Measurements from ENCODE around the gene TCL1A. TPM values are rescaled to one million over a fixed set of nuclear protein-coding genes. Genes with fewer than 3 reads are reported as not detected.
"Not testable (repeated sequence)": the region's sequence is repeated elsewhere in the genome, so short reads cannot be mapped to it uniquely, and the experiment has no call there.

TCL1A gene, protein sequence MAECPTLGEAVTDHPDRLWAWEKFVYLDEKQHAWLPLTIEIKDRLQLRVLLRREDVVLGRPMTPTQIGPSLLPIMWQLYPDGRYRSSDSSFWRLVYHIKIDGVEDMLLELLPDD
- total RNA-seq (2014; rRNA removed; shearing (Covaris generic)): 0.48 TPM in 1 of 2 replicates, not detected in the other
- polyA plus RNA-seq (2015; cell fraction: cytosol; rRNA removed): 0.31 TPM in 1 of 2 replicates, not detected in the other
- not detected in 2 replicates for polyA plus RNA-seq (2015; cell fraction: nucleus; rRNA removed)

GRCh38 chr14:95713596-95714371 lies at the start of gene TCL1A:
TCL1A (minus strand) TSS chr14:95714125; CDS start chr14:95714066, 59 bp downstream.
- in situ Hi-C loops (cut with HindIII; ENCODE audit: low pct_unique_long_range_greater_than_20kb, low sequenced_read_pairs): no loop called here
- no peak for DNase-seq (ENCODE audit: low read depth, low spot score)

DNA sequence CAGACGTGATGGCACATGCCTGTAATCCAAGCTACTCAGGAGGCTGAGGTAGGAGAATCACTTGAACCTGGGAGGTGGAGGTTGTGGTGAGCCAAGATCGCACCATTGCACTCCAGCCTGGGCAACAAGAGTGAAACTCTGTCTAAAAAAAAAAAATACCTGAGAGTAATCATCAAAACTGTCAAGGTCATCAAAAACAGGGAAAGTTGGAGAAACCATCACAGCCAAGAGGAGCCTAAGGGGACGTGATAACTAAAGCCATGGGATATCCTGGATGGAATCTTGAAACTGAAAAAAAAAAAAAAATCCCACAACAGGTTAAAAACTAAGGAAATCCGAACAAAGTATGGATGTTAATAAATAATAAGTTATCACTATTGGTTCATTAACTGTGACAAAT lies 49.1 kb upstream of the TCL1A start:
- in situ Hi-C loops (cut with HindIII; ENCODE audit: low pct_unique_long_range_greater_than_20kb, low sequenced_read_pairs); DNase-seq (ENCODE audit: low read depth, low spot score): not testable (repeated sequence)

DNA sequence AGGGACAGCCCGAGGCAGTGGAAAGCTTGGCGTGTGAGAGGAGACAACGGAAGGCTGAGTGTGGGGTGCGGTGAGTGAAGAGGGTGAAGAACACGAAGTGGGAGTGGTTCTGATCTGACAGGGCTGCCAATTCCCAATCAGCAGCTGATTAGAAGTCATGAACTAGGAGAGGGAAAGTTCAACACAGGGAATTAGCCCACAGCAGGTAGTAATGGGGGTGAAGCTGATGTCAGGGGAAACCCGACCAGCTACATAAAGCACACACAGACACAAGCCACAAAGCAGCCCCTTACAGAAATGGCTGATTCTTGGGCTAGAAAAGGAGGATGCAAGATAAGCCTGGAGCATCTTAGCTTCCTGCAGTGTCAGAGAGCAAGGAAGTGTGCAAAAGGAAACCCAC lies 47.5 kb upstream of the TCL1A start:
- in situ Hi-C loops (cut with HindIII; ENCODE audit: low pct_unique_long_range_greater_than_20kb, low sequenced_read_pairs): no loop called here
- no peak for DNase-seq (ENCODE audit: low read depth, low spot score)

DNA sequence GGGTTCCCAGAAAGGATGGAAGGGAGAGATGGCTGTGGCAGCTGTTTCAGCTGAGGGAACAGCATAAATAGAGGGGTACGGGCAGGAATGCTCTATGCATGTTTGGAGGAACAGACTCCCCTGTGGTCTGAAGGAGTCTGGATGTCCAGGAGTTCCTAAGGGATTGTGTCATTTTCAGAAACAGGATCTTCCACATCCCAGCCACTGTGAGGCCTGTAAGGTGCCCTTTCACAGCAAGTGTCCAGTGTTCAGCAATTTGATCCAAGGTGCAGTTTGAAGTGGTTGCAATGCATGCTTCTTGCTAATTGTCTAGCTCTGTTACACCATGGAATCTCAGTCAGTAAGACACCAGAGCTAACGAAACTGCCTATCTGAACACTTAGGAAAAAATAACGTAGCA lies 46.7 kb upstream of the TCL1A start:
- DNase-seq (ENCODE audit: low read depth, low spot score): no peak
- in situ Hi-C loops (cut with HindIII; ENCODE audit: low pct_unique_long_range_greater_than_20kb, low sequenced_read_pairs): no loop called here

DNA sequence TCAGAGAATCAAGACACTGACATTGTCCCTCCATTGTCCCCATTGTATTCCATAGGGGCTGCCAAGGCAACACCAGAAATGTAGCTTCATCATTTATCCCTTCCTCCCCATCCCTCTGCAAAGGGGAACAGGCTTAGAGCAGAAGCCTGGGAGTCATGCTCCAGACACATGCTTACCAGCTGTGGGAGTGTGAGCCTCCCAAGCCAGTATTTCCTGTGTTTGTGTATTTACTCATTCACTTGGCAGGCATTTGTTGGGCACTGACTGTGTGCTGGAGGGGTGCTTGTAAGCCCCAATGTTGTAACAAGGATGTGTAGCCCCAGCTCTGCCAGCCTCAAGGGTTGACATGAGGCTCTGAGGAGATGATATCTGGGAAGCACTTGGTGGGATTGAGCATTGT lies 46.0 kb upstream of the TCL1A start:
- in situ Hi-C loops (cut with HindIII; ENCODE audit: low pct_unique_long_range_greater_than_20kb, low sequenced_read_pairs): no loop called here
- DNase-seq (ENCODE audit: low read depth, low spot score): no peak

DNA sequence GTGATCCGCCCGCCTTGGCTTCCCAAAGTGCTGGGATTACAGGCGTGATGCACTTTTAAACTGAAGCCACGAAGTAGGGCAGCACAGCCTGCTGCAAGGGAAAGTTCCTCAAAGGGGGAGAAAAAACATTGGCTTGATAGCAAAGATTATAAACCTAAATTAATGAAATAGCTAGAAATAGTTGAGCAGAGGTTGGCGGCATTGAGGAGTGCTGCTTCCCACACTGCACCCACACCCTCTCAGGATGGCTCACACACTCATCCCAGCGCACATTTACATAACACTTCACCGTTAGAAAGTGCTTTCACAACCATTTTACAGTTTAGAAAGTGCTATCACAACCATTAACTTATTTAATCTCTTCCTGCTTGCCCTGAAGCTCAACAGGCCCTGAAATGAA lies 44.4 kb upstream of the TCL1A start:
- DNase-seq (ENCODE audit: low read depth, low spot score): no peak
- in situ Hi-C loops (cut with HindIII; ENCODE audit: low pct_unique_long_range_greater_than_20kb, low sequenced_read_pairs): no loop called here

DNA sequence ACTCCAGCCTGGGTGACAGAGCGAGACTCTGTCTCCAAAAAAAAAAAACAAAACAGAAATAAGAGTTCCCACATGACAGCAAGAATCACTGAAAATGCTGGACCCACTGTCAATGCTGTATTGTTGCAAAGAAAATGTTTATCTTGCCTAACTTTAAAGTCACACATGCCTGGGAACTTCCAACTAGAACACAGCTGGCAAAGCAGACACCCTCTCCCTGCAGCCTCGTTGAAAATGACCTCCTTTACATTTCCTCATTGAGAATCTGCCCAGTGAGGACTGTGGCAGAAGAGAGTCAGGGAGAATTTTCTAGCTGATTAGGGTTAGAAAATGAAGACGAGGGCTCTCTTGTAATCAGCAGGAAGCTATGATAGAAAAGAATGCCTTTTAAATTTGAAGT lies 42.8 kb upstream of the TCL1A start:
- no peak for DNase-seq (ENCODE audit: low read depth, low spot score)
- in situ Hi-C loops (cut with HindIII; ENCODE audit: low pct_unique_long_range_greater_than_20kb, low sequenced_read_pairs): no loop called here

GRCh38 chr14:95756127-95756526 lies 42.2 kb upstream of the TCL1A start:
- in situ Hi-C loops (cut with HindIII; ENCODE audit: low pct_unique_long_range_greater_than_20kb, low sequenced_read_pairs): no loop called here
- no peak for DNase-seq (ENCODE audit: low read depth, low spot score)

- in situ Hi-C loops (cut with HindIII; ENCODE audit: low pct_unique_long_range_greater_than_20kb, low sequenced_read_pairs): no loop called here
- no peak for DNase-seq (ENCODE audit: low read depth, low spot score)
Observed at GRCh38 chr14:95741781-95742180, 27.9 kb upstream of the TCL1A start.

- in situ Hi-C loops (cut with HindIII; ENCODE audit: low pct_unique_long_range_greater_than_20kb, low sequenced_read_pairs): no loop called here
- DNase-seq (ENCODE audit: low read depth, low spot score): peak; percentile 77
Observed at GRCh38 chr14:95741038-95741490, 27.1 kb upstream of the TCL1A start.

DNA sequence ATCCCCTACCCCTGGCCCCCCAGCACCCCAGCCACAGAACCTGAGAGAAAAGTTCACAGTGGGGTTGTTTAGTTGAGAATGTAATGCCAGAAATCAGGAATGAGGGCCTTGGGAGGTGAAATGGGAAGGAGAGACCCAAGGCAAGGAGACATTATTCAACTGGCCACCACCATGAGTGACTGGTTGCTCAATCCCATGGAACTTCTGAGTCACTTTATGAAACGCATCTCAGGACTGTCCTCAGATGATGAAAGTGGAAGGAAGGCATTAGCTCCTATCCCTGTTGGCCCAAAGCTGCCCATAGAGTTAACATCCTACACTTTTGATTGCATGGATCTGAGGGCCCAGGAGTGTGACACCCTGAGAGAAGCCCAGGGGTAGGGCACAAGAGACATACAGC lies 25.4 kb upstream of the TCL1A start:
- DNase-seq (ENCODE audit: low read depth, low spot score): no peak
- in situ Hi-C loops (cut with HindIII; ENCODE audit: low pct_unique_long_range_greater_than_20kb, low sequenced_read_pairs): no loop called here

GRCh38 chr14:95733212-95733611 lies 19.3 kb upstream of the TCL1A start:
- no peak for DNase-seq (ENCODE audit: low read depth, low spot score)
- in situ Hi-C loops (cut with HindIII; ENCODE audit: low pct_unique_long_range_greater_than_20kb, low sequenced_read_pairs): no loop called here

GRCh38 chr14:95730126-95730525 lies 16.2 kb upstream of the TCL1A start:
- in situ Hi-C loops (cut with HindIII; ENCODE audit: low pct_unique_long_range_greater_than_20kb, low sequenced_read_pairs): no loop called here

GRCh38 chr14:95729402-95730028 lies 15.6 kb upstream of the TCL1A start:
- DNase-seq (ENCODE audit: low read depth, low spot score); in situ Hi-C loops (cut with HindIII; ENCODE audit: low pct_unique_long_range_greater_than_20kb, low sequenced_read_pairs): not testable (repeated sequence)

More at GRCh38 chr14:95730126-95730525, 16.2 kb upstream of the TCL1A start:
- no peak for DNase-seq (ENCODE audit: low read depth, low spot score)

DNA sequence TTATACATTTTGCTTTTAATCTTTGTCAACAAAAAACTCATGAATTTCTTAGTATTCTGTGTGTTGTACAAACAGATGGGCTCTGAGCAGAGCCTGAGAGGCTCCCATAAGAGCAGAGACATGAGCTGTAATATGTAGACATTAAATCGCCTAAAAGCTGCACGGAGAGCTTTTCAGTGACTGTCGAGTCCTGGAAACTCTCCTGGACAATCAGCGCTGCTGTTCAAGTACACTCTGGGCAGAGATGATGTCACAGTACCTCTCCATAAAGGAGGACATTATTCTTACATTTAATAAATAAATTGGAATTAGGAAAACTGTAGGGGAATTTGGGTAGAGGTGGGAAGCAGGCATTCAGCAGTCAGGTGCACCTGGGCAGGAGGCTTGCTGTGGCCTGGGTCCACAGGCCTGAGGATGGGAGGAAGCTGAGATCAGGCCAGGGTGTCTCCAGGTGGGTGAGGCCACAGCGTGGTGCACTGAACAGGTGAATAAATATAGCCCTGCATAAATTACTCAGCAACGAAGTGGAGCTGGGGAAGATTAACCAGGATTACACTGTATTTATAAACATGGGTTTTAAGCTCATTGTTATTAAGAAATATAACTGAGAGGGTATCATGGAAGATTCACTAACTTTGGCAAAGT lies 13.3 kb upstream of the TCL1A start:
- no peak for DNase-seq (ENCODE audit: low read depth, low spot score)
- in situ Hi-C loops (cut with HindIII; ENCODE audit: low pct_unique_long_range_greater_than_20kb, low sequenced_read_pairs): no loop called here

- in situ Hi-C loops (cut with HindIII; ENCODE audit: low pct_unique_long_range_greater_than_20kb, low sequenced_read_pairs): no loop called here
- no peak for DNase-seq (ENCODE audit: low read depth, low spot score)
Observed at GRCh38 chr14:95725685-95726336, 11.9 kb upstream of the TCL1A start.

- in situ Hi-C loops (cut with HindIII; ENCODE audit: low pct_unique_long_range_greater_than_20kb, low sequenced_read_pairs): no loop called here
- no peak for DNase-seq (ENCODE audit: low read depth, low spot score)
Observed at GRCh38 chr14:95722525-95723190, 8.7 kb upstream of the TCL1A start.
